ENCODE data around the gene XRCC6.
"Not testable (repeated sequence)": the region's sequence is repeated elsewhere in the genome, so short reads cannot be mapped to it uniquely, and the experiment has no call there.

XRCC6 gene

GRCh38 chr22:41621099-41621910, at the start of gene XRCC6:
XRCC6 (plus strand) TSS chr22:41621295; CDS start chr22:41622005, 710 bp downstream.
- no peaks in the 10 kb centered on the region for H3K27me3 Mint-ChIP-seq (ENCODE audit: low read depth, poor library complexity)
- TF ChIP-seq, protein P1, sequence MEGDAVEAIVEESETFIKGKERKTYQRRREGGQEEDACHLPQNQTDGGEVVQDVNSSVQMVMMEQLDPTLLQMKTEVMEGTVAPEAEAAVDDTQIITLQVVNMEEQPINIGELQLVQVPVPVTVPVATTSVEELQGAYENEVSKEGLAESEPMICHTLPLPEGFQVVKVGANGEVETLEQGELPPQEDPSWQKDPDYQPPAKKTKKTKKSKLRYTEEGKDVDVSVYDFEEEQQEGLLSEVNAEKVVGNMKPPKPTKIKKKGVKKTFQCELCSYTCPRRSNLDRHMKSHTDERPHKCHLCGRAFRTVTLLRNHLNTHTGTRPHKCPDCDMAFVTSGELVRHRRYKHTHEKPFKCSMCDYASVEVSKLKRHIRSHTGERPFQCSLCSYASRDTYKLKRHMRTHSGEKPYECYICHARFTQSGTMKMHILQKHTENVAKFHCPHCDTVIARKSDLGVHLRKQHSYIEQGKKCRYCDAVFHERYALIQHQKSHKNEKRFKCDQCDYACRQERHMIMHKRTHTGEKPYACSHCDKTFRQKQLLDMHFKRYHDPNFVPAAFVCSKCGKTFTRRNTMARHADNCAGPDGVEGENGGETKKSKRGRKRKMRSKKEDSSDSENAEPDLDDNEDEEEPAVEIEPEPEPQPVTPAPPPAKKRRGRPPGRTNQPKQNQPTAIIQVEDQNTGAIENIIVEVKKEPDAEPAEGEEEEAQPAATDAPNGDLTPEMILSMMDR (IDR thresholded peaks at IDR 0.05): no peak
- H3K36me3 Mint-ChIP-seq (ENCODE audit: low read depth): peaks cover 33% of the 10 kb centered on the region
- peak within 1 kb of the TSS; percentile 95 for H3K4me3 Mint-ChIP-seq
- peaks cover 45% of the 10 kb centered on the region for H3K4me1 Mint-ChIP-seq
- peak within 1 kb of the TSS; percentile 100 for H3K27ac Mint-ChIP-seq
- peak; percentile 100 for DNase-seq
- H3K9me3 Mint-ChIP-seq: no peaks in the 10 kb centered on the region

- no peaks in the 10 kb centered on the region for H3K36me3 Mint-ChIP-seq (ENCODE audit: low read depth)
- H3K4me3 Mint-ChIP-seq: no peak overlapping the region
- peaks cover 8% of the 10 kb centered on the region for H3K27me3 Mint-ChIP-seq (ENCODE audit: low read depth, poor library complexity)
- no peak overlapping the region for H3K27ac Mint-ChIP-seq
- TF ChIP-seq, protein P1 (IDR thresholded peaks at IDR 0.05): no peak
- no peak for DNase-seq
- H3K9me3 Mint-ChIP-seq: no peaks in the 10 kb centered on the region
- H3K4me1 Mint-ChIP-seq: peaks cover 19% of the 10 kb centered on the region
Measured at GRCh38 chr22:41571786-41572185, 49.3 kb upstream of the XRCC6 start.

- not testable (repeated sequence) for DNase-seq; H3K4me3 Mint-ChIP-seq; H3K27ac Mint-ChIP-seq; H3K27me3 Mint-ChIP-seq (ENCODE audit: low read depth, poor library complexity); H3K9me3 Mint-ChIP-seq; H3K36me3 Mint-ChIP-seq (ENCODE audit: low read depth)
- peaks cover 24% of the 10 kb centered on the region for H3K4me1 Mint-ChIP-seq
Measured at GRCh38 chr22:41572305-41572704, 48.8 kb upstream of the XRCC6 start.

DNA sequence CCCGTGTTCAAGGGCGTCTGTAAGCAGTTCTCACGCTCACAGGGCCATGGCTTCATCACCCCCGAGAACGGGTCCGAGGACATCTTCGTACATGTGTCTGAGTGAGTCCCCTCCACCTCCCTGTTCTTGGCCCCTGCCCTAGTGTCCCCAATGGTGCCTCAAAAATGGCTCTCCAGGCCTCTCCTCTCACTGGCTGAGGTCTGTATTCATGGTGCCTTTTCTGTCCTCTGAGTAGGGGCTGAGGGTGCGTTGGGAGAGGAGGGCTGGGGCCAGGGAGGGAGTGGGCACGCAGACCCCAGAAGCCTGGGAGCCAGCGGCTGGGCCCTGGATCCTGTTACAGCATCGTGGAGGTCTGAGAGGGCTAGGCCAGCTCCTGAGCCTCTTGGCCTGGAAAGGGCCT, 47.4 kb upstream of the XRCC6 start:
- no peaks in the 10 kb centered on the region for H3K9me3 Mint-ChIP-seq
- no peak overlapping the region for H3K4me3 Mint-ChIP-seq
- H3K4me1 Mint-ChIP-seq: peaks cover 25% of the 10 kb centered on the region
- H3K27ac Mint-ChIP-seq: no peak overlapping the region
- no peak for DNase-seq
- TF ChIP-seq, protein P1 (IDR thresholded peaks at IDR 0.05): no peak
- peaks cover 4% of the 10 kb centered on the region for H3K27me3 Mint-ChIP-seq (ENCODE audit: low read depth, poor library complexity)
- no peaks in the 10 kb centered on the region for H3K36me3 Mint-ChIP-seq (ENCODE audit: low read depth)

DNA sequence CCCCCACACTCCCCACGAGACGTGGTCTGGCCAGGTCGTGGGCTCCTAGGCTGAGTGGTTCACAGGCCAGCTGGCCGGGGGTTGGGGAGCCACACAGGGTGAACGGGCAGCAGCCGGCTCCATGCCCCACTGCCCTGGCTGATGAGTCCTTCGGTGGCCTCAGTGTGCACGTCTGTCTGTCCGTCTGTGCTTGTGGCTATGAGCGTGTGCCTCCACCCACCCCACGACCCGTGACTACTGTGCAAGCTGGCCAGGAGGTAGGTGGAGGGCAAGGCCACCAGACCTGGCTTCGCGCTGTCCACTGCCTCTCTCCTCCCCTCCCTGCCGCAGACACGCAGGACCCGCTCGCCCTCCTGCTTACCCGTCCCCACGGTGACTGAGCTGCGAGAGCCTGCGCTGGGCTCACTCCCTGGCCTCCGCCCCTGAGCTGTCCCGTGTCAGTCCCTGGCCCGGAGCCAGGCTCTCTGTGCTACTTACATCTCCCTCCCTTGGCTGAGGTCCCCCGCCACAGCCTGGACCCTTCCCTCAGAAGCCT, 46.2 kb upstream of the XRCC6 start:
- Mint-ChIP-seq H3K27me3 (ENCODE audit: low read depth, poor library complexity) (no peaks in the 10 kb centered on the region), H3K36me3 (ENCODE audit: low read depth) (no peaks in the 10 kb centered on the region), H3K9me3 (no peaks in the 10 kb centered on the region), H3K4me3 (no peak overlapping the region), H3K27ac (no peak overlapping the region), H3K4me1 (peaks cover 16% of the 10 kb centered on the region)
- no peak for DNase-seq
- TF ChIP-seq, protein P1 (IDR thresholded peaks at IDR 0.05): no peak

DNA sequence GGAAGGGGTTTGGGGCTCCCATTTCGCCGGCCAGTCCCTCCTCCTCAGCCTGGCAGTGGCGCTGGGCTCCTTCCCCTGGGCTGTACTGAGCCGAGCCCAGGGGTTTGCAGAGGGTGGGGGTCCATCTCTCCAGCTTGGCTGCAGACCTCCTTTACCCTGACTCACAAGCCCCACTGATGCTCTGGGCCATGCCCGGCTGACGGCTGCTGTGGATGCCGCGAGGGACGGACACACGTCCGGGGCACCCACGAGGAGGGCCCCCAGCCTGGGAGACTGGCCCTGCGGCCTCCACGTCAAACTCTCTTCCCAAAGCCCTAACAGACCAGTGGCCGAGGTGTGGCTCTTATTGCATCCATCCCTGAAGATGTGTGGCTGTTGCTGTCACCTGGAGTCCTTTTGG, 45.6 kb upstream of the XRCC6 start:
- DNase-seq: no peak
- Mint-ChIP-seq H3K4me1 (peaks cover 16% of the 10 kb centered on the region), H3K36me3 (ENCODE audit: low read depth) (no peaks in the 10 kb centered on the region), H3K27me3 (ENCODE audit: low read depth, poor library complexity) (no peaks in the 10 kb centered on the region), H3K27ac (no peak overlapping the region), H3K4me3 (no peak overlapping the region), H3K9me3 (no peaks in the 10 kb centered on the region)
- TF ChIP-seq, protein P1 (IDR thresholded peaks at IDR 0.05): no peak

All from nephron progenitor cell (in vitro differentiated cells).